SK-N-SH treated with all-trans-retinoic acid at 6 μM for 48 hours (cell line): ENCODE measurements around the gene NPM3.

Experiments used
- ATAC-seq: fragments of 200-7000 bp; cut with Tn5 transposase; 3 replicates; pipeline ENCODE4 v1.9.1; 2020; ENCODE audit warnings: mild to moderate bottlenecking, moderate library complexity
- ARNTL ChIP-seq: fragments of 450-650 bp; formaldehyde crosslinking; IDR thresholded peaks from 2 replicates; pipeline ENCODE4 v1.5.0; 2020; ENCODE audit warnings: low read depth, mild to moderate bottlenecking, moderate library complexity, borderline replicate concordance
- BACH2 ChIP-seq: fragments of 250-450 bp; sonication (Bioruptor Pico); IDR thresholded peaks from 2 replicates; pipeline ENCODE4 v1.9.0; 2021; ENCODE audit warnings: mild to moderate bottlenecking, borderline replicate concordance
- CREB5 ChIP-seq: fragments of 250-450 bp; sonication (Bioruptor Pico); IDR thresholded peaks from 2 replicates; pipeline ENCODE4 v1.5.1; 2020; ENCODE audit warnings: low read depth, mild to moderate bottlenecking, moderate library complexity
- CSDC2 ChIP-seq: fragments of 250-450 bp; sonication (Bioruptor Pico); IDR thresholded peaks from 2 replicates; pipeline ENCODE4 v1.5.0; 2020; ENCODE audit warnings: mild to moderate bottlenecking, moderate library complexity
- CSRNP3 ChIP-seq: fragments of 250-450 bp; sonication (Bioruptor Pico); IDR thresholded peaks from 2 replicates; pipeline ENCODE4 v1.5.1; 2021; ENCODE audit warnings: mild to moderate bottlenecking, moderate library complexity
- ESRRG ChIP-seq: fragments of 250-450 bp; sonication (Bioruptor Pico); IDR thresholded peaks from 2 replicates; pipeline ENCODE4 v1.6.1; 2021; ENCODE audit warnings: mild to moderate bottlenecking
- GLIS3 ChIP-seq: fragments of 250-450 bp; sonication (Bioruptor Pico); IDR thresholded peaks from 2 replicates; pipeline ENCODE4 v1.5.0; 2020; ENCODE audit warnings: mild to moderate bottlenecking, moderate library complexity
- ISL1 ChIP-seq: fragments of 250-450 bp; sonication (Bioruptor Pico); IDR thresholded peaks from 2 replicates; pipeline ENCODE4 v2.1.2; 2022; ENCODE audit warnings: mild to moderate bottlenecking, moderate library complexity
- OSR1 ChIP-seq: fragments of 250-450 bp; sonication (Bioruptor Pico); IDR thresholded peaks from 2 replicates; pipeline ENCODE4 v1.8.0; 2022; ENCODE audit warnings: moderate library complexity, mild to moderate bottlenecking, inconsistent platforms
- PATZ1 ChIP-seq: fragments of 250-450 bp; sonication (Bioruptor Pico); IDR thresholded peaks from 2 replicates; pipeline ENCODE4 v1.8.0; 2020; ENCODE audit warnings: mild to moderate bottlenecking, moderate library complexity, borderline replicate concordance
- POU6F1 ChIP-seq: fragments of 250-450 bp; sonication (Bioruptor Pico); IDR thresholded peaks from 2 replicates; pipeline ENCODE4 v1.8.0; 2021; ENCODE audit warnings: low read depth, mild to moderate bottlenecking, moderate library complexity, borderline replicate concordance
- PPARA ChIP-seq: fragments of 250-450 bp; sonication (Bioruptor Pico); IDR thresholded peaks from 2 replicates; pipeline ENCODE4 v1.5.0; 2020; ENCODE audit warnings: mild to moderate bottlenecking, borderline replicate concordance
- RARB ChIP-seq: fragments of 250-450 bp; sonication (Bioruptor Pico); IDR thresholded peaks from 2 replicates; pipeline ENCODE4 v1.8.0; 2021; ENCODE audit warnings: mild to moderate bottlenecking, moderate library complexity
- SNAI2 ChIP-seq: fragments of 250-450 bp; sonication (Bioruptor Pico); IDR thresholded peaks from 2 replicates; pipeline ENCODE4 v1.5.0; 2020; ENCODE audit warnings: mild to moderate bottlenecking, moderate library complexity
- TCF4 ChIP-seq: fragments of 250-450 bp; sonication (Bioruptor Pico); IDR thresholded peaks from 2 replicates; pipeline ENCODE4 v1.8.0; 2021; ENCODE audit warnings: mild to moderate bottlenecking, moderate library complexity, borderline replicate concordance
- TOX ChIP-seq: fragments of 250-450 bp; sonication (Bioruptor Pico); IDR thresholded peaks from 2 replicates; pipeline ENCODE4 v1.8.0; 2021; ENCODE audit warnings: mild to moderate bottlenecking, moderate library complexity, borderline replicate concordance
- TSHZ2 ChIP-seq: fragments of 250-450 bp; sonication (Bioruptor Pico); IDR thresholded peaks from 2 replicates; pipeline ENCODE4 v1.5.0; 2020; ENCODE audit warnings: mild to moderate bottlenecking, moderate library complexity
- ZC3H10 ChIP-seq: fragments of 250-450 bp; sonication (Bioruptor Pico); IDR thresholded peaks from 2 replicates; pipeline ENCODE4 v1.5.1; 2021; ENCODE audit warnings: mild to moderate bottlenecking, moderate library complexity
- ZFP3 ChIP-seq: fragments of 250-450 bp; sonication (Bioruptor Pico); IDR thresholded peaks from 2 replicates; pipeline ENCODE4 v1.5.0; 2020; ENCODE audit warnings: mild to moderate bottlenecking, moderate library complexity
- ZFP30 ChIP-seq: fragments of 450-650 bp; formaldehyde crosslinking; IDR thresholded peaks from 2 replicates; pipeline ENCODE4 v1.5.0; 2022; ENCODE audit warnings: mild to moderate bottlenecking, moderate library complexity
- ZNF565 ChIP-seq: fragments of 450-650 bp; formaldehyde crosslinking; conservative IDR thresholded peaks from 2 replicates; pipeline ENCODE4 v1.5.0; 2020; ENCODE audit warnings: low read depth, mild to moderate bottlenecking, moderate library complexity
- ZNF70 ChIP-seq: fragments of 450-650 bp; formaldehyde crosslinking; IDR thresholded peaks from 2 replicates; pipeline ENCODE4 v1.5.0; 2020; ENCODE audit warnings: mild to moderate bottlenecking, moderate library complexity
- ZNF8 ChIP-seq: fragments of 450-650 bp; formaldehyde crosslinking; IDR thresholded peaks from 2 replicates; pipeline ENCODE4 v1.5.0; 2020; ENCODE audit warnings: mild to moderate bottlenecking, moderate library complexity

NPM3 gene

GRCh38 chr10:101816376-101816775, 33.1 kb upstream of the NPM3 start:
- ATAC-seq, result no peak
- no peak for TF ChIP-seq ZNF70 (CRISPR knock-in tag)
- no peak for TF ChIP-seq PATZ1 (CRISPR knock-in tag)
- no peak for TF ChIP-seq ZNF8 (CRISPR knock-in tag)
- no peak for TF ChIP-seq ZC3H10 (CRISPR knock-in tag)
- TF ChIP-seq GLIS3 (CRISPR knock-in tag), result no peak
- TF ChIP-seq SNAI2 (CRISPR knock-in tag), result no peak
- no peak; the same call in 1 of the 2 replicates for TF ChIP-seq CSRNP3
- no peak for TF ChIP-seq ARNTL (CRISPR knock-in tag)
- no peak for TF ChIP-seq TOX (CRISPR knock-in tag)
- no peak for TF ChIP-seq TSHZ2 (CRISPR knock-in tag)
- no peak for TF ChIP-seq POU6F1 (CRISPR knock-in tag)
- no peak for TF ChIP-seq ESRRG (CRISPR knock-in tag)
- TF ChIP-seq OSR1, result no peak
- TF ChIP-seq ZFP30, result no peak

- ATAC-seq, result no peak
- no peak for TF ChIP-seq ZNF70 (CRISPR knock-in tag)
- no peak for TF ChIP-seq TCF4 (CRISPR knock-in tag)
Measured at GRCh38 chr10:101814466-101815071, 31.3 kb upstream of the NPM3 start.

- TF ChIP-seq ZFP3 (CRISPR knock-in tag) (no peak), ARNTL (CRISPR knock-in tag) (no peak), CREB5 (no peak), RARB (CRISPR knock-in tag) (no peak)
- ATAC-seq, result no peak
Measured at GRCh38 chr10:101812606-101813005, 29.4 kb upstream of the NPM3 start.

GRCh38 chr10:101807158-101807557, 23.9 kb upstream of the NPM3 start:
- ATAC-seq, result no peak
- TF ChIP-seq CSDC2 (CRISPR knock-in tag) (no peak), TOX (CRISPR knock-in tag) (no peak), SNAI2 (CRISPR knock-in tag) (no peak), CSRNP3 (no peak), GLIS3 (CRISPR knock-in tag) (no peak), POU6F1 (CRISPR knock-in tag) (no peak), ESRRG (CRISPR knock-in tag) (no peak), ARNTL (CRISPR knock-in tag) (no peak), PPARA (CRISPR knock-in tag) (no peak), ZC3H10 (CRISPR knock-in tag) (no peak), ZNF565 (CRISPR knock-in tag) (no peak), ISL1 (CRISPR knock-in tag) (no peak), BACH2 (no peak)
